Endometrial microvascular endothelial cells (primary cell): ENCODE measurements around the gene TTLL10. TPM values are rescaled to one million over a fixed set of nuclear protein-coding genes. Genes with fewer than 3 reads are reported as not detected.

Experiments
- total RNA-seq: library from RNA; depleted of rRNA; stranded (reverse); fragments of >200 nt; gene quantifications from one replicate; pipeline ENCODE4 v1.2.3, GENCODE V29; 2015; ENCODE audit errors: inconsistent ontology term

The TTLL10 gene
- total RNA-seq, 1 donor from 2014 or later: not detected

Other genes starting within 250 kb of the TTLL10 start
- gene SAMD11, start 250.0 kb upstream of the TTLL10 start, total RNA-seq: 0.19 TPM
- gene NOC2L, start 214.6 kb upstream of the TTLL10 start, total RNA-seq: 98.2 TPM
- gene KLHL17, start 213.3 kb upstream of the TTLL10 start, total RNA-seq: 6.1 TPM
- 0.56 TPM for gene PLEKHN1, start 207.4 kb upstream of the TTLL10 start, total RNA-seq
- gene PERM1, start 191.8 kb upstream of the TTLL10 start, total RNA-seq: not detected
- 1.1 TPM for gene HES4, start 173.8 kb upstream of the TTLL10 start, total RNA-seq
- 303 TPM for gene ISG15, start 160.4 kb upstream of the TTLL10 start, total RNA-seq
- 77.4 TPM for gene AGRN, start 153.8 kb upstream of the TTLL10 start, total RNA-seq
- gene RNF223, start 99.6 kb upstream of the TTLL10 start, total RNA-seq: not detected
- 22.3 TPM for gene C1orf159, start 57.8 kb upstream of the TTLL10 start, total RNA-seq
- gene TNFRSF18, start 32.7 kb downstream of the TTLL10 start, total RNA-seq: not detected
- gene TNFRSF4, start 40.3 kb downstream of the TTLL10 start, total RNA-seq: not detected
- gene SDF4, start 58.1 kb downstream of the TTLL10 start, total RNA-seq: 186 TPM
- 23.9 TPM for gene B3GALT6, start 58.4 kb downstream of the TTLL10 start, total RNA-seq
- gene C1QTNF12, start 72.8 kb downstream of the TTLL10 start, total RNA-seq: not detected
- gene UBE2J2, start 100.0 kb downstream of the TTLL10 start, total RNA-seq: 47.6 TPM
- under 0.01 TPM for gene SCNN1D, start 106.6 kb downstream of the TTLL10 start, total RNA-seq
- gene ACAP3, start 134.1 kb downstream of the TTLL10 start, total RNA-seq: 28.7 TPM
- 21.4 TPM for gene PUSL1, start 134.7 kb downstream of the TTLL10 start, total RNA-seq
- gene INTS11, start 150.8 kb downstream of the TTLL10 start, total RNA-seq: 99.3 TPM
- gene CPTP, start 150.9 kb downstream of the TTLL10 start, total RNA-seq: 31.2 TPM
- gene TAS1R3, start 157.4 kb downstream of the TTLL10 start, total RNA-seq: under 0.01 TPM
- 41.8 TPM for gene DVL1, start 175.5 kb downstream of the TTLL10 start, total RNA-seq
- 4.0 TPM for gene MXRA8, start 184.7 kb downstream of the TTLL10 start, total RNA-seq
- 153 TPM for gene AURKAIP1, start 201.3 kb downstream of the TTLL10 start, total RNA-seq
- 85.4 TPM for gene CCNL2, start 225.5 kb downstream of the TTLL10 start, total RNA-seq
- 180 TPM for gene MRPL20, start 233.4 kb downstream of the TTLL10 start, total RNA-seq
- 2.0 TPM for gene ANKRD65, start 247.4 kb downstream of the TTLL10 start, total RNA-seq